ENCODE data around the gene IKZF2.

IKZF2 gene

GRCh38 chr2:213015387-213016165, 135.8 kb downstream of the IKZF2 start:
- Histone ChIP-seq H3K9me3 (ENCODE audit: control insufficient read depth, insufficient read depth, low read depth, low read length) (no peaks in the 10 kb centered on the region), H3K27ac (ENCODE audit: low read depth, low read length) (no peak overlapping the region), H3K36me3 (ENCODE audit: control insufficient read depth, insufficient read depth, low read length) (no peaks in the 10 kb centered on the region), H3K27me3 (ENCODE audit: control insufficient read depth, insufficient read depth, low read length) (no peaks in the 10 kb centered on the region), H3K4me3 (ENCODE audit: low read depth, low read length) (no peak overlapping the region), H3K4me1 (ENCODE audit: control insufficient read depth, insufficient read depth, low read length) (no peaks in the 10 kb centered on the region), H3K9ac (ENCODE audit: low read length) (no peak overlapping the region)

- H3K27ac ChIP-seq (ENCODE audit: low read depth, low read length), result no peak overlapping the region
- no peaks in the 10 kb centered on the region for H3K4me1 ChIP-seq (ENCODE audit: control insufficient read depth, insufficient read depth, low read length)
- no peak overlapping the region for H3K4me3 ChIP-seq (ENCODE audit: low read depth, low read length)
- no peak overlapping the region for H3K9ac ChIP-seq (ENCODE audit: low read length)
- no peaks in the 10 kb centered on the region for H3K27me3 ChIP-seq (ENCODE audit: control insufficient read depth, insufficient read depth, low read length)
- no peaks in the 10 kb centered on the region for H3K36me3 ChIP-seq (ENCODE audit: control insufficient read depth, insufficient read depth, low read length)
- H3K9me3 ChIP-seq (ENCODE audit: control insufficient read depth, insufficient read depth, low read depth, low read length), result no peaks in the 10 kb centered on the region
Measured at GRCh38 chr2:213013979-213014378, 137.4 kb downstream of the IKZF2 start.

- peaks cover 3% of the 10 kb centered on the region for H3K36me3 ChIP-seq (ENCODE audit: control insufficient read depth, insufficient read depth, low read length)
Measured at GRCh38 chr2:213011505-213011904, 139.9 kb downstream of the IKZF2 start.

GRCh38 chr2:213010106-213010779, 141.2 kb downstream of the IKZF2 start:
- Histone ChIP-seq H3K4me3 (ENCODE audit: low read depth, low read length) (no peak overlapping the region), H3K36me3 (ENCODE audit: control insufficient read depth, insufficient read depth, low read length) (peaks cover 3% of the 10 kb centered on the region), H3K27ac (ENCODE audit: low read depth, low read length) (no peak overlapping the region), H3K27me3 (ENCODE audit: control insufficient read depth, insufficient read depth, low read length) (no peaks in the 10 kb centered on the region), H3K9ac (ENCODE audit: low read length) (no peak overlapping the region), H3K4me1 (ENCODE audit: control insufficient read depth, insufficient read depth, low read length) (no peaks in the 10 kb centered on the region), H3K9me3 (ENCODE audit: control insufficient read depth, insufficient read depth, low read depth, low read length) (no peaks in the 10 kb centered on the region)

More at GRCh38 chr2:213011505-213011904, 139.9 kb downstream of the IKZF2 start:
- no peak overlapping the region for H3K4me3 ChIP-seq (ENCODE audit: low read depth, low read length)
- H3K27ac ChIP-seq (ENCODE audit: low read depth, low read length), result no peak overlapping the region
- H3K9ac ChIP-seq (ENCODE audit: low read length), result no peak overlapping the region
- no peaks in the 10 kb centered on the region for H3K4me1 ChIP-seq (ENCODE audit: control insufficient read depth, insufficient read depth, low read length)
- no peaks in the 10 kb centered on the region for H3K9me3 ChIP-seq (ENCODE audit: control insufficient read depth, insufficient read depth, low read depth, low read length)
- H3K27me3 ChIP-seq (ENCODE audit: control insufficient read depth, insufficient read depth, low read length), result no peaks in the 10 kb centered on the region

- no peaks in the 10 kb centered on the region for H3K9me3 ChIP-seq (ENCODE audit: control insufficient read depth, insufficient read depth, low read depth, low read length)
- no peaks in the 10 kb centered on the region for H3K4me1 ChIP-seq (ENCODE audit: control insufficient read depth, insufficient read depth, low read length)
- no peak overlapping the region for H3K9ac ChIP-seq (ENCODE audit: low read length)
- peaks cover 3% of the 10 kb centered on the region for H3K36me3 ChIP-seq (ENCODE audit: control insufficient read depth, insufficient read depth, low read length)
- H3K4me3 ChIP-seq (ENCODE audit: low read depth, low read length), result no peak overlapping the region
- H3K27ac ChIP-seq (ENCODE audit: low read depth, low read length), result no peak overlapping the region
- H3K27me3 ChIP-seq (ENCODE audit: control insufficient read depth, insufficient read depth, low read length), result no peaks in the 10 kb centered on the region
Measured at GRCh38 chr2:213007290-213007838, 144.0 kb downstream of the IKZF2 start.

- H3K4me1 ChIP-seq (ENCODE audit: control insufficient read depth, insufficient read depth, low read length), result no peaks in the 10 kb centered on the region
- H3K36me3 ChIP-seq (ENCODE audit: control insufficient read depth, insufficient read depth, low read length), result peaks cover 3% of the 10 kb centered on the region
- no peak overlapping the region for H3K27ac ChIP-seq (ENCODE audit: low read depth, low read length)
- H3K4me3 ChIP-seq (ENCODE audit: low read depth, low read length), result no peak overlapping the region
- no peaks in the 10 kb centered on the region for H3K9me3 ChIP-seq (ENCODE audit: control insufficient read depth, insufficient read depth, low read depth, low read length)
- no peaks in the 10 kb centered on the region for H3K27me3 ChIP-seq (ENCODE audit: control insufficient read depth, insufficient read depth, low read length)
- H3K9ac ChIP-seq (ENCODE audit: low read length), result no peak overlapping the region
Measured at GRCh38 chr2:213004197-213004821, 147.1 kb downstream of the IKZF2 start.

- no peaks in the 10 kb centered on the region for H3K27me3 ChIP-seq (ENCODE audit: control insufficient read depth, insufficient read depth, low read length)
- H3K9ac ChIP-seq (ENCODE audit: low read length), result no peak overlapping the region
Measured at GRCh38 chr2:213002383-213002782, 149.0 kb downstream of the IKZF2 start.

GRCh38 chr2:213001297-213001910, 150.0 kb downstream of the IKZF2 start:
- no peak overlapping the region for H3K27ac ChIP-seq (ENCODE audit: low read depth, low read length)
- no peaks in the 10 kb centered on the region for H3K36me3 ChIP-seq (ENCODE audit: control insufficient read depth, insufficient read depth, low read length)
- no peaks in the 10 kb centered on the region for H3K4me1 ChIP-seq (ENCODE audit: control insufficient read depth, insufficient read depth, low read length)
- no peak overlapping the region for H3K9ac ChIP-seq (ENCODE audit: low read length)
- no peaks in the 10 kb centered on the region for H3K9me3 ChIP-seq (ENCODE audit: control insufficient read depth, insufficient read depth, low read depth, low read length)
- no peak overlapping the region for H3K4me3 ChIP-seq (ENCODE audit: low read depth, low read length)
- H3K27me3 ChIP-seq (ENCODE audit: control insufficient read depth, insufficient read depth, low read length), result no peaks in the 10 kb centered on the region

More at GRCh38 chr2:213002383-213002782, 149.0 kb downstream of the IKZF2 start:
- no peak overlapping the region for H3K4me3 ChIP-seq (ENCODE audit: low read depth, low read length)
- no peaks in the 10 kb centered on the region for H3K9me3 ChIP-seq (ENCODE audit: control insufficient read depth, insufficient read depth, low read depth, low read length)
- no peak overlapping the region for H3K27ac ChIP-seq (ENCODE audit: low read depth, low read length)
- H3K36me3 ChIP-seq (ENCODE audit: control insufficient read depth, insufficient read depth, low read length), result peaks cover 3% of the 10 kb centered on the region
- no peaks in the 10 kb centered on the region for H3K4me1 ChIP-seq (ENCODE audit: control insufficient read depth, insufficient read depth, low read length)

GRCh38 chr2:212998626-212999359, 152.6 kb downstream of the IKZF2 start:
- H3K4me3 ChIP-seq (ENCODE audit: low read depth, low read length), result no peak overlapping the region
- H3K27ac ChIP-seq (ENCODE audit: low read depth, low read length), result no peak overlapping the region
- no peak overlapping the region for H3K9ac ChIP-seq (ENCODE audit: low read length)
- H3K36me3 ChIP-seq (ENCODE audit: control insufficient read depth, insufficient read depth, low read length), result no peaks in the 10 kb centered on the region
- H3K27me3 ChIP-seq (ENCODE audit: control insufficient read depth, insufficient read depth, low read length), result no peaks in the 10 kb centered on the region
- H3K9me3 ChIP-seq (ENCODE audit: control insufficient read depth, insufficient read depth, low read depth, low read length), result no peaks in the 10 kb centered on the region
- no peaks in the 10 kb centered on the region for H3K4me1 ChIP-seq (ENCODE audit: control insufficient read depth, insufficient read depth, low read length)

- Histone ChIP-seq H3K27me3 (ENCODE audit: control insufficient read depth, insufficient read depth, low read length) (no peaks in the 10 kb centered on the region), H3K4me1 (ENCODE audit: control insufficient read depth, insufficient read depth, low read length) (no peaks in the 10 kb centered on the region), H3K9ac (ENCODE audit: low read length) (no peak overlapping the region), H3K27ac (ENCODE audit: low read depth, low read length) (no peak overlapping the region), H3K4me3 (ENCODE audit: low read depth, low read length) (no peak overlapping the region), H3K36me3 (ENCODE audit: control insufficient read depth, insufficient read depth, low read length) (no peaks in the 10 kb centered on the region), H3K9me3 (ENCODE audit: control insufficient read depth, insufficient read depth, low read depth, low read length) (no peaks in the 10 kb centered on the region)
Measured at GRCh38 chr2:212997526-212998020, 153.8 kb downstream of the IKZF2 start.
